GM23338 (cell line): ENCODE results near the gene PRSS23. TPM values are rescaled to one million over a fixed set of nuclear protein-coding genes. Genes with fewer than 3 reads are reported as not detected.

ENCODE experiments used
- ATAC-seq: fragments of 200-7000 bp; cut with Tn5 transposase; 3 replicates; pipeline ENCODE4 v1.9.1; 2020
- DNase-seq: peaks from one replicate; pipeline ENCODE4 v3.0.0-alpha.2; 2015; ENCODE audit warnings: low spot score
- H2AFZ ChIP-seq: fragments of 200-600 bp; sonication (generic); 2 replicates; pipeline ENCODE4 v1.8.0; 2016; ENCODE audit warnings: antibody characterized with exemption, mild to moderate bottlenecking, moderate library complexity
- H3F3A ChIP-seq: fragments of 200-600 bp; sonication (generic); replicated peaks from 2 replicates; pipeline ENCODE4 v1.8.0; 2017; ENCODE audit warnings: antibody characterized with exemption, mixed run types, low read depth
- H3K27ac ChIP-seq: fragments of 200-600 bp; sonication (generic); 2 replicates; pipeline ENCODE4 v1.6.1; 2016; ENCODE audit warnings: low read depth
- H3K27me3 ChIP-seq: fragments of 200-600 bp; sonication (generic); 2 replicates; pipeline ENCODE4 v1.8.0; 2016; ENCODE audit warnings: mild to moderate bottlenecking, mixed run types, moderate library complexity; ENCODE audit not compliant: insufficient read depth
- H3K36me3 ChIP-seq: fragments of 200-600 bp; sonication (generic); 2 replicates; pipeline ENCODE4 v1.8.0; 2016; ENCODE audit warnings: mild to moderate bottlenecking; ENCODE audit not compliant: insufficient read depth
- H3K4me1 ChIP-seq: fragments of 200-600 bp; sonication (generic); 2 replicates; pipeline ENCODE4 v1.8.0; 2016; ENCODE audit warnings: mild to moderate bottlenecking, moderate library complexity; ENCODE audit not compliant: insufficient read depth
- H3K4me2 ChIP-seq: fragments of 200-600 bp; sonication (generic); 2 replicates; pipeline ENCODE4 v1.7.1; 2017; ENCODE audit warnings: mixed run types
- H3K4me3 ChIP-seq: fragments of 200-600 bp; sonication (generic); 2 replicates; pipeline ENCODE4 v1.6.1; 2016; ENCODE audit warnings: mixed run types
- H3K79me2 ChIP-seq: fragments of 200-600 bp; sonication (generic); replicated peaks from 2 replicates; pipeline ENCODE4 v1.8.0; 2017; ENCODE audit warnings: mild to moderate bottlenecking; ENCODE audit not compliant: insufficient read depth
- H3K9me2 ChIP-seq: fragments of 200-600 bp; sonication (generic); 2 replicates; pipeline ENCODE4 v1.8.0; 2017; ENCODE audit not compliant: insufficient read depth
- H4K20me1 ChIP-seq: fragments of 200-600 bp; sonication (generic); replicated peaks from 2 replicates; pipeline ENCODE4 v1.8.0; 2017; ENCODE audit warnings: mild to moderate bottlenecking; ENCODE audit not compliant: insufficient read depth
- H3K27ac Mint-ChIP-seq: 2 replicates; pipeline ENCODE4 v1.8.0; 2020; ENCODE audit warnings: inconsistent platforms, mild to moderate bottlenecking, moderate library complexity, mixed read lengths
- H3K27me3 Mint-ChIP-seq: 3 replicates; pipeline ENCODE4 v1.8.0; 2022; ENCODE audit warnings: low read depth, mild to moderate bottlenecking, moderate library complexity, mixed read lengths, inconsistent platforms; ENCODE audit not compliant: insufficient read depth, poor library complexity
- H3K36me3 Mint-ChIP-seq: 3 replicates; pipeline ENCODE4 v1.8.0; 2021; ENCODE audit warnings: low read depth, mild to moderate bottlenecking, inconsistent platforms, moderate library complexity, mixed read lengths
- H3K4me1 Mint-ChIP-seq: 3 replicates; pipeline ENCODE4 v1.8.0; 2020; ENCODE audit warnings: mild to moderate bottlenecking, inconsistent platforms, mixed read lengths
- H3K4me3 Mint-ChIP-seq: 3 replicates; pipeline ENCODE4 v1.8.0; 2021; ENCODE audit warnings: moderate library complexity, mild to moderate bottlenecking, inconsistent platforms, mixed read lengths
- H3K9me3 Mint-ChIP-seq: 3 replicates; pipeline ENCODE4 v1.8.0; 2020; ENCODE audit warnings: moderate library complexity, mild to moderate bottlenecking, inconsistent platforms, mixed read lengths
- CTCF ChIP-seq, 2 experiments: fragments of 200-600 bp in 1 of 2; sonication (generic) in 1 of 2; conservative IDR thresholded peaks; 2 replicates each; pipeline versions ENCODE4 v1.5.1 to v1.6.1; 2016 to 2017; ENCODE audit warnings: antibody characterized with exemption in 2 of 2, low read depth in 2 of 2, mild to moderate bottlenecking in 2 of 2, moderate library complexity in 1 of 2
- EZH2 ChIP-seq: fragments of 200-600 bp; sonication (generic); IDR thresholded peaks from one replicate; pipeline ENCODE4 v1.8.0; 2017; ENCODE audit warnings: antibody characterized with exemption, mild to moderate bottlenecking, low read depth; ENCODE audit not compliant: unreplicated experiment
- POLR2AphosphoS5 ChIP-seq: IDR thresholded peaks from 2 replicates; pipeline ENCODE4 v1.6.1; 2016; ENCODE audit warnings: antibody characterized with exemption, low read depth
- polyA plus RNA-seq: library from polyadenylated mRNA; unstranded; fragments of >200 nt; fragmentation: Nextera tagmentation; extraction: Ambion mirVana; gene quantifications from 2 replicates; pipeline ENCODE4 v1.2.1, GENCODE V29; 2016
- total RNA-seq: library from RNA; depleted of rRNA; stranded (reverse); fragments of >200 nt; shearing (Covaris generic); gene quantifications from 2 replicates; pipeline ENCODE4 v1.2.3, GENCODE V29; 2014
- TF ChIP-seq, protein P1 (sequence below): IDR thresholded peaks from one replicate; pipeline ENCODE4 v1.6.1; 2018; ENCODE audit warnings: antibody characterized with exemption; ENCODE audit not compliant: unreplicated experiment

Gene PRSS23
- total and polyA plus RNA-seq, 2 experiments from 2014 or later: 3.9 to 4.7 TPM

DNA sequence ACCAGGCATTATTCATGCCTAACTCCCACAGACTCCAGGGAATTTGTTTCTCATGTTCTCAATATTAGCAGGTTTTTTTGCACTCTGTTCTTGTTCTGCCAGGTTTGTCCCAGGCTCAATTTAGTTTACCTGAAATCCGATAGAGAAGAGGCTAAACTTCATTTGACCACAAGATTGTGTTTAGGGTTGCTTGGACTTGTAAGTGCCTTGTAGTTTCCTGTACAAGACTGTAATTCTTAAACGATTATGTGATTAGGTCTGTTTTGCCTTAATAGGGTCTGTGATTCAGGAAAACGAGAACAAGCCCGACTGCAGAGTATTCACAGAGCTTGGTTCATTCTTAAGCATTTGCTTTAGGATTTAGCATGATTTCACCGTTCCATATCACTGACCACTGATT lies 1.8 kb downstream of the PRSS23 start (continued):
- TF ChIP-seq, protein P1, sequence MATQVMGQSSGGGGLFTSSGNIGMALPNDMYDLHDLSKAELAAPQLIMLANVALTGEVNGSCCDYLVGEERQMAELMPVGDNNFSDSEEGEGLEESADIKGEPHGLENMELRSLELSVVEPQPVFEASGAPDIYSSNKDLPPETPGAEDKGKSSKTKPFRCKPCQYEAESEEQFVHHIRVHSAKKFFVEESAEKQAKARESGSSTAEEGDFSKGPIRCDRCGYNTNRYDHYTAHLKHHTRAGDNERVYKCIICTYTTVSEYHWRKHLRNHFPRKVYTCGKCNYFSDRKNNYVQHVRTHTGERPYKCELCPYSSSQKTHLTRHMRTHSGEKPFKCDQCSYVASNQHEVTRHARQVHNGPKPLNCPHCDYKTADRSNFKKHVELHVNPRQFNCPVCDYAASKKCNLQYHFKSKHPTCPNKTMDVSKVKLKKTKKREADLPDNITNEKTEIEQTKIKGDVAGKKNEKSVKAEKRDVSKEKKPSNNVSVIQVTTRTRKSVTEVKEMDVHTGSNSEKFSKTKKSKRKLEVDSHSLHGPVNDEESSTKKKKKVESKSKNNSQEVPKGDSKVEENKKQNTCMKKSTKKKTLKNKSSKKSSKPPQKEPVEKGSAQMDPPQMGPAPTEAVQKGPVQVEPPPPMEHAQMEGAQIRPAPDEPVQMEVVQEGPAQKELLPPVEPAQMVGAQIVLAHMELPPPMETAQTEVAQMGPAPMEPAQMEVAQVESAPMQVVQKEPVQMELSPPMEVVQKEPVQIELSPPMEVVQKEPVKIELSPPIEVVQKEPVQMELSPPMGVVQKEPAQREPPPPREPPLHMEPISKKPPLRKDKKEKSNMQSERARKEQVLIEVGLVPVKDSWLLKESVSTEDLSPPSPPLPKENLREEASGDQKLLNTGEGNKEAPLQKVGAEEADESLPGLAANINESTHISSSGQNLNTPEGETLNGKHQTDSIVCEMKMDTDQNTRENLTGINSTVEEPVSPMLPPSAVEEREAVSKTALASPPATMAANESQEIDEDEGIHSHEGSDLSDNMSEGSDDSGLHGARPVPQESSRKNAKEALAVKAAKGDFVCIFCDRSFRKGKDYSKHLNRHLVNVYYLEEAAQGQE: no peak
- TF ChIP-seq POLR2AphosphoS5: no peak
- no peak for TF ChIP-seq CTCF (conservative IDR thresholded peaks at IDR 0.05; ENCODE audit: low read depth in 2 of 2)

GRCh38 chr11:86802601-86803051 lies 2.3 kb downstream of the PRSS23 start:
- Histone ChIP-seq H3K4me2 (peak overlapping the region; percentile 96; the same call in 1 of the 2 replicates), H3F3A (no peaks in the 10 kb centered on the region), H3K36me3 (no peaks in the 10 kb centered on the region), H3K4me3 (no peak overlapping the region), H3K27me3 (peaks cover 43% of the 10 kb centered on the region), H3K4me1 (peaks cover 27% of the 10 kb centered on the region), H2AFZ (no peak overlapping the region), H4K20me1 (no peaks in the 10 kb centered on the region), H3K27ac (no peak overlapping the region), H3K79me2 (no peaks in the 10 kb centered on the region), H3K9me2 (no peaks in the 10 kb centered on the region)
- Mint-ChIP-seq H3K27me3 (peaks cover 17% of the 10 kb centered on the region), H3K4me3 (no peak overlapping the region), H3K27ac (no peak overlapping the region), H3K9me3 (no peaks in the 10 kb centered on the region), H3K36me3 (no peaks in the 10 kb centered on the region), H3K4me1 (peaks cover 22% of the 10 kb centered on the region)
- TF ChIP-seq EZH2 (no peak), CTCF (conservative IDR thresholded peaks at IDR 0.05; ENCODE audit: low read depth in 2 of 2) (peak; percentile 55)
- peak; percentile 81 for DNase-seq
- peak; percentile 30 for ATAC-seq
